Esophagus muscularis mucosa (tissue), 4 donors: ENCODE measurements around the gene IKZF3.

ENCODE experiments used
- CTCF ChIP-seq, 3 experiments: fragments of 200-600 bp in 2 of 3; fragments of 450-650 bp in 1 of 3; sonication (generic) in 2 of 3; IDR thresholded peaks; one replicate each; pipeline ENCODE4 v1.5.1; 2017 to 2019; ENCODE audit warnings: antibody characterized with exemption in 3 of 3, mild to moderate bottlenecking in 2 of 3, moderate library complexity in 1 of 3
- EP300 ChIP-seq: sonication (generic); formaldehyde crosslinking; IDR thresholded peaks from one replicate; pipeline ENCODE4 v1.6.1; 2017; ENCODE audit warnings: antibody characterized with exemption
- POLR2A ChIP-seq: fragments of 450-650 bp; IDR thresholded peaks from one replicate; pipeline ENCODE4 v1.6.1; 2017; ENCODE audit warnings: antibody characterized with exemption, moderate library complexity, mild to moderate bottlenecking, low read depth
- POLR2AphosphoS5 ChIP-seq, 2 donors: sonication (generic); formaldehyde crosslinking; IDR thresholded peaks; one replicate each; pipeline ENCODE4 v1.6.1; 2017; ENCODE audit warnings: antibody characterized with exemption in 2 of 2

DNA sequence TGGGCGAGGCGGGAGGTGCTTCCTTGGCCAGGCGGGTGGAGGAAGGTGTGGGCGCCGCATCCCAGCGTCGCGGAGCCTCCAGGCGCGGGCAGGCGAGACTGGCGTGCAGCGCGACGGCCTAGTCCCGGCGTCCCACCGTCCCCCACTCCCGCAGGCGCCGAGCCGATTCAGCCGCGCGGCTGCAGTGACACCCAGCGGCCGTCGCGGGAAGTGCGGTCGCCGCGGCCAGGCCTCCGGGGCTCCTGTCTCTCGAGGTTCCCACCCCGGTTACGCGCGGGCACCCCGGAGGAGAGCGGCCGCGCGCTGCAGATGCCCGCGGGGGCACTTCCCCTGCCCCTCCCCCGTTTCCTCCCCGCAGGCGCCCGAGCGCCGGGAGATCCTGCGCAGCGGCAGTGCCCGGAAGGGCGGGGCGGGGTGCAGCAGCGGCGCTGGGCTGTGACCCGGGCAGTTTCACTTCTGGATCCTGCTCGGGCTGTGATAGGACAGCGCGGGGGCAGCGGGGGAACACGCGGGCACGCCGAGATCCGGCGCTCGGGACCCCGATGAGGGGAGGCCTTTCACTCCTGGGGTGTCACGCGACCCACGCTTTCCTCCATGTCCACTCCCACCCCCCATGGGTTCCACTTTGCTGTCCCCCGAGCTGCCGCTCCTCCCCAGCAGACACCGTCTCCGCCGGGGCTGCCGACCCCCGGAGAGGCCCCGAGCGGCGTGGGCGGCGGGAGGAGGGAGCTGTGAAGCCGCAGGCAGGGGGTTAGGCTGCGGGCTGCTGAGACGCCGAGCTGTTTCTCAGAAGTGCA lies 109.8 kb downstream of the IKZF3 start:
- TF ChIP-seq CTCF (IDR thresholded peaks at IDR 0.05) (peak; percentile 98 to 99 (median 99)), POLR2A (no peak), EP300 (no peak), POLR2AphosphoS5 (IDR thresholded peaks at IDR 0.05) (peak; percentile 83 to 87)
